ENCODE data around the gene RCE1.
"Not testable (repeated sequence)": the region's sequence is repeated elsewhere in the genome, so short reads cannot be mapped to it uniquely, and the experiment has no call there.

RCE1 gene

GRCh38 chr11:66842896-66843775 is at the start of gene RCE1:
Gene RCE1 (plus strand): TSS chr11:66843441. CDS start chr11:66843456, 15 bp downstream.
- peak; percentile 85 for DNase-seq

GRCh38 chr11:66799815-66800214 is 43.4 kb upstream of the RCE1 start:
- DNase-seq, result not testable (repeated sequence)

GRCh38 chr11:66800720-66801428 is 42.4 kb upstream of the RCE1 start:
- DNase-seq, result no peak

- DNase-seq, result no peak
Observed at GRCh38 chr11:66809592-66809991, 33.6 kb upstream of the RCE1 start.

- DNase-seq, result no peak
Observed at GRCh38 chr11:66810576-66811185, 32.6 kb upstream of the RCE1 start.

- no peak for DNase-seq
Observed at GRCh38 chr11:66814678-66815077, 28.6 kb upstream of the RCE1 start.

GRCh38 chr11:66815646-66816045 is 27.6 kb upstream of the RCE1 start:
- no peak for DNase-seq

GRCh38 chr11:66818231-66818955 is 24.8 kb upstream of the RCE1 start:
- no peak for DNase-seq

- DNase-seq, result no peak
Observed at GRCh38 chr11:66820381-66820780, 22.9 kb upstream of the RCE1 start.

- no peak for DNase-seq
Observed at GRCh38 chr11:66820901-66821300, 22.3 kb upstream of the RCE1 start.

- DNase-seq, result no peak
Observed at GRCh38 chr11:66823700-66824099, 19.5 kb upstream of the RCE1 start.

GRCh38 chr11:66824573-66824972 is 18.7 kb upstream of the RCE1 start:
- DNase-seq, result not testable (repeated sequence)

- DNase-seq, result no peak
Observed at GRCh38 chr11:66834539-66834845, 8.7 kb upstream of the RCE1 start.

GRCh38 chr11:66834943-66835342 is 8.3 kb upstream of the RCE1 start:
- no peak for DNase-seq

- no peak for DNase-seq
Observed at GRCh38 chr11:66835768-66836405, 7.4 kb upstream of the RCE1 start.

GRCh38 chr11:66840317-66841091 is 2.7 kb upstream of the RCE1 start:
- no peak for DNase-seq

- no peak for DNase-seq
Observed at GRCh38 chr11:66841861-66842260, 1.4 kb upstream of the RCE1 start.

GRCh38 chr11:66842501-66842895 is 743 bp upstream of the RCE1 start:
- DNase-seq, result no peak

GRCh38 chr11:66843776-66844495 is 695 bp downstream of the RCE1 start:
- DNase-seq, result no peak

- DNase-seq, result no peak
Observed at GRCh38 chr11:66844496-66845142, 1.4 kb downstream of the RCE1 start.

All from GDM1 (cell line).